Nephron progenitor cell (in vitro differentiated cells): ENCODE data around the gene NDUFS6.

Source experiments
- DNase-seq: peaks from one replicate; pipeline ENCODE4 v3.0.0; 2021
- H3K27ac Mint-ChIP-seq: 2 replicates; pipeline ENCODE4 v1.8.0; 2021; ENCODE audit warnings: mild to moderate bottlenecking, moderate library complexity, mixed read lengths
- H3K27me3 Mint-ChIP-seq: 2 replicates; pipeline ENCODE4 v1.8.0; 2021; ENCODE audit warnings: mild to moderate bottlenecking, low read depth, mixed read lengths; ENCODE audit not compliant: poor library complexity
- H3K36me3 Mint-ChIP-seq: 2 replicates; pipeline ENCODE4 v1.8.0; 2021; ENCODE audit warnings: low read depth, mixed read lengths
- H3K4me1 Mint-ChIP-seq: 2 replicates; pipeline ENCODE4 v1.8.0; 2021; ENCODE audit warnings: mixed read lengths
- H3K4me3 Mint-ChIP-seq: 2 replicates; pipeline ENCODE4 v1.8.0; 2021; ENCODE audit warnings: mild to moderate bottlenecking, moderate library complexity, mixed read lengths
- H3K9me3 Mint-ChIP-seq: 2 replicates; pipeline ENCODE4 v1.8.0; 2021; ENCODE audit warnings: mild to moderate bottlenecking, moderate library complexity, mixed read lengths
- CTCF ChIP-seq: fragments of 200-600 bp; sonication (generic); IDR thresholded peaks from 2 replicates; pipeline ENCODE4 v1.5.0; 2021; ENCODE audit warnings: antibody characterized with exemption

NDUFS6 gene

DNA sequence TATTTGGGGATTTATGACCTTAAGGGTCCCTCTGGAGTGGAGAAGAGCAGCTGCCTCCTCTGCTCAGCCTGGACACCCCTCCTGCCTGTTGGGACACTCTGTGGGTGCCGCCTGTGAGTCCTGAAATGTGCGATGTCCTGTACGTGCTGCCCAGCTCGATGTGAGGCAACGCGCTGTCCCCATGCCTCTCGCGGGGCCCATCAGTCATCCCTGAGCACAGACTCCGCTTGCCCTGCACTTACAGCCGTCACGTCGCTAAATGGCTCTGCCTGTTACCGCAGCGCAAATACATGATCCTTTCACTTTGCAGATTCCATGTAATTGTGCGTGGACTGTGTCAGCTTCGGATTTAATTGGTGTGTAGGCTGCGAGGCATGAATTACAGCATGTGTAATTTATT, 54.4 kb downstream of the NDUFS6 start:
- Mint-ChIP-seq H3K4me1 (peaks cover 37% of the 10 kb centered on the region), H3K27ac (no peak overlapping the region), H3K27me3 (peaks cover 47% of the 10 kb centered on the region), H3K36me3 (no peaks in the 10 kb centered on the region), H3K9me3 (no peaks in the 10 kb centered on the region), H3K4me3 (peak overlapping the region; percentile 15)
- TF ChIP-seq CTCF = no peak
- peak; percentile 50 for DNase-seq

DNA sequence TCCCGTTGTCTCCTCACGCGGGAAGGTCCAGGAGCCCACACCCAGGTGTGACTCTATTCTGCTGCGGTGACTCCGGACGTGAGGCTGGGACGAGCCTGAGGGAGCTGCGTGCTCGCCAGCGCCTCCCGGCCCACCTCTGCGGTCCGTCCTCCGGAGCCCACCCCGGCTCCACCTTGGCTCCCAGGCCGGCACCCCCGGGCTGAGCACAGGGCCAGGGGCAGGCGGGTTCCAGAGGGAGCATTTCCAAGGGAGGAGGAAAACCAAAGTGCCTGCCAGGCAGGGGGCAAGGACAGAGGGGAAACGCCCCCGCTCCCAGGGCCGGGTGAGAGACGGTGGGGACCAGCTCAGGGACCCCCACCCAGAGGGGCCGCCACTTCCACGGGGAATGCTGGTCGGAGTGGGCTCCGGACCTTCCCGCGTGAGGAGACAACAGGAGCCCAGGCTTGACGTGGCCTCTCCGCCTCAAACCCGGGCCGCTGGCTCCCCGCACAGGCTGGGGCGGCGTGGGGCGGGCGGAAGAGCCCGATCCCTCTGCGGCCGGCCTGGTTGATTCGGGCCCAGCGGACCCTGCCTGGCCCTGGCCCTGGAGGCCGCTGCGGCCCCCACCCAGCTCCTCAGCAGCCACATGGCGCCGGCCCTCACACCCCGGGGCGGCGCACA, 55.5 kb downstream of the NDUFS6 start:
- no peak for DNase-seq
- no peaks in the 10 kb centered on the region for H3K9me3 Mint-ChIP-seq
- no peak for TF ChIP-seq CTCF
- peaks cover 36% of the 10 kb centered on the region for H3K27me3 Mint-ChIP-seq
- peaks cover 25% of the 10 kb centered on the region for H3K4me1 Mint-ChIP-seq
- no peak overlapping the region for H3K27ac Mint-ChIP-seq
- H3K36me3 Mint-ChIP-seq = no peaks in the 10 kb centered on the region
- no peak overlapping the region for H3K4me3 Mint-ChIP-seq

DNA sequence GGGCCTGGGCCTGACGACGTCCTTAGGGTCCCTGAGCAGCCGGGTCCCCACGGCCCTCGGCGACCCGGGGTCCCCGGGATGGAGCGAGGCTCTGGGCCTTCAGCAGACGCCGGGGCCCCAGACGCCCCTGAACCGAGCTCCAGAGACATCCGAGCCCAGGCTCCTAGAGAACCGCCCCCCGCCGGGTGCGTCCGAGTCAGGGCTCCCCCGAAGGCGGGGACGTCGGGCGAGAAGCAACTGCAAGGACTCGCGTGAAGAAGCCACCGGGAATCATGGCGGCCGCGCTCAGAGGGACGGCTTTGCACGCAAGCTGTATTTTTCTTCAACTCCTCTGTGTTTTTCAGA, 56.0 kb downstream of the NDUFS6 start:
- no peaks in the 10 kb centered on the region for H3K9me3 Mint-ChIP-seq
- no peak for TF ChIP-seq CTCF
- H3K27me3 Mint-ChIP-seq = peaks cover 31% of the 10 kb centered on the region
- DNase-seq = no peak
- H3K36me3 Mint-ChIP-seq = no peaks in the 10 kb centered on the region
- no peak overlapping the region for H3K4me3 Mint-ChIP-seq
- peaks cover 22% of the 10 kb centered on the region for H3K4me1 Mint-ChIP-seq
- H3K27ac Mint-ChIP-seq = no peak overlapping the region

- no peak overlapping the region for H3K4me3 Mint-ChIP-seq
- peaks cover 31% of the 10 kb centered on the region for H3K4me1 Mint-ChIP-seq
- no peaks in the 10 kb centered on the region for H3K9me3 Mint-ChIP-seq
- H3K27ac Mint-ChIP-seq = no peak overlapping the region
- DNase-seq = no peak
- H3K27me3 Mint-ChIP-seq = peaks cover 26% of the 10 kb centered on the region
- no peak for TF ChIP-seq CTCF
- no peaks in the 10 kb centered on the region for H3K36me3 Mint-ChIP-seq
These were observed 57.2 kb downstream of the NDUFS6 start for GRCh38 chr5:1858436-1858835.

- H3K9me3 Mint-ChIP-seq = no peaks in the 10 kb centered on the region
- no peaks in the 10 kb centered on the region for H3K36me3 Mint-ChIP-seq
- H3K4me3 Mint-ChIP-seq = no peak overlapping the region
- peaks cover 23% of the 10 kb centered on the region for H3K27me3 Mint-ChIP-seq
- H3K4me1 Mint-ChIP-seq = peaks cover 31% of the 10 kb centered on the region
- DNase-seq = no peak
- H3K27ac Mint-ChIP-seq = no peak overlapping the region
- no peak for TF ChIP-seq CTCF
These were observed 57.9 kb downstream of the NDUFS6 start for GRCh38 chr5:1859099-1859498.

DNA sequence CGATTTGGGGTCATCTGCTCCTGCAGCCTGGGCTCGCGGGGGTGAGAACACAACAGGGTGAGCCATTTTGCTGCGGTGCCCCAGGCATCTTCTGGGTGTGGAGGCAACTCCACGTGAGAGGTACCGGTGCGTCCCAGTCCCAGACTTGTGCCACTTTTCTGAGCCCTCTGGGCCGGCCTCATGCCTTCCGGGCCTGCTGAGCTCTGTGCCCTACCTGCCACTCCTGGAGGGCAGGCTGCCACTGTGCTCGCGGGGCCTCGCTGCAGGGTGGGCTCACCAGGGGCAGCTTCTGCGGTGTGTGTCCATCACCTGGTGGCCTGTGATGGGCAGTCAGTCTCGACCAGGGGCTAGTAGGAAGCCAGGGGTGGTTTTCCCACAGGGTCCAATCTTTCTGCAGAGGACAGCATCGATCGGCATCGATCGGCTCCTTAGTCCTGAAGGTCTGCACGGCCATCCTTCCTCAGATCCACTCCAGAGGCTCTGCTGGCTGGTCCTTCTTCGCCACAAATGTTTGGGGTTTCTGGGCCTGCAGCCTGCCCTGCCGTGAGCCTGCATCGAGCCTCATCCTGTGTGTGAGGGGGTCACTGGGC, 58.9 kb downstream of the NDUFS6 start:
- no peak overlapping the region for H3K27ac Mint-ChIP-seq
- no peaks in the 10 kb centered on the region for H3K36me3 Mint-ChIP-seq
- peaks cover 26% of the 10 kb centered on the region for H3K27me3 Mint-ChIP-seq
- peaks cover 37% of the 10 kb centered on the region for H3K4me1 Mint-ChIP-seq
- no peak overlapping the region for H3K4me3 Mint-ChIP-seq
- no peaks in the 10 kb centered on the region for H3K9me3 Mint-ChIP-seq
- no peak for DNase-seq
- no peak for TF ChIP-seq CTCF
